ENCODE results near the gene FAM161B.
"Not testable (repeated sequence)": the region's sequence is repeated elsewhere in the genome, so short reads cannot be mapped to it uniquely, and the experiment has no call there.

Gene FAM161B

GRCh38 chr14:73943083-73943482, 6.8 kb downstream of the FAM161B start:
- DNase-seq (ENCODE audit: low read depth in 2 of 2), result no peak

DNA sequence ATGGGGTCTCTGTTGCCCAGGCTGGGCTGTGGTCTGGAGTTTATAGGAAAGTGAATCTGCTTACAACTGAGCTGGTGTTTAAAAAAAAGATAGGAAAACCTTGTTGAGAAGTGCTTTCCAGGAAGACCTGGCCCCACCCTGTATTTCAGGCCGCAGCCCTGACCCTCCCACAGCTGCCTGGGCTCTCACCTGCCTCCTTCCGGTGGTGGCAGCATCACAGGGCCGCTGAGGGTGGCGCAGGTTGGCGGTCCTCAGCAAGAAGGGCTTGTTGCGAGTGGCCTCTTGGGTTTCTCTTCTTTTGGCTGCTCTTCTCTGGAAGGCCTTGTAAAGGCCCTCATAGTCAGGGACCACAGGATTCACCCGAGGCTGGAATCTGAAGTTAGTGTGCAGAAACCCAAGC, 7.7 kb downstream of the FAM161B start:
- no peak for DNase-seq (ENCODE audit: low read depth in 2 of 2)

DNA sequence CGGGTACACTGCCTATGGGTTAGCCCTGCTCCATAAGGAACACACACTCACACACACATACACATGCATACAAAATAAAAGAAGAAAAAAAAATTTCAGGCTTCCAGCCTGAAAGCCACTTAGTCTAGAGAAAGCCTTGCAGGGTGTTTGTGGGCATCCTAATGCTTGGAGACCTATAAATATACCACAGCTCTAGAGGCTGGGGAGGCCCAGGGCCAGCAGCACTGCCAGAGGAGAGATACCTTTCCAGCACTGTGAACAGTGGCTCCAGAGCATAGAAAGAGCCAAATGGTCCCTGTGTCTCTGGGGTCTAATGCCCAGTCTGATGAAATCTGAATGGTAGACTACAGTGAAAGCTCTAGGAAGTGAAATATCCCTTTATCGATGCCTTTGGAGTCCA, 12.9 kb downstream of the FAM161B start:
- no peak for DNase-seq (ENCODE audit: low read depth in 2 of 2)

- no peak for DNase-seq (ENCODE audit: low read depth in 2 of 2)
These were observed 13.3 kb downstream of the FAM161B start for GRCh38 chr14:73936548-73936947.

DNA sequence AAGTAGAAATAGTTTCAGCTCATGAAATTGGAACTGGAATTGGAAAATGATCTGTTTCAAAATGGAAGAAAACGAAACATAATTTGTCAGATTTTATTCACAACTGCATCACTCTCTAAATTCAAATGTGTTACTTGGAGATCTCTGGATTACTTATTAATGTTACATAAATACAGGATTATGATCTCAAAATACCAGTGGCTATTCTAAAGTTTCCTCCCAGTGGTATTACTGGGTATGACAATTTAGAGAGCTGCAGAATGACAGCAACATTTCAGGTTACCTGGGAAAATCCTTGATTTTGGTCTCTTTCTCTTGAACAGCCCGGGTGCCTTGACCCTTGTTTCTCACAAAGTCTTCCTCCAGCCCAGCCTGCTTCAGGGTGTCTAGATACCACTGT, 14.2 kb downstream of the FAM161B start:
- no peak for DNase-seq (ENCODE audit: low read depth in 2 of 2)

DNA sequence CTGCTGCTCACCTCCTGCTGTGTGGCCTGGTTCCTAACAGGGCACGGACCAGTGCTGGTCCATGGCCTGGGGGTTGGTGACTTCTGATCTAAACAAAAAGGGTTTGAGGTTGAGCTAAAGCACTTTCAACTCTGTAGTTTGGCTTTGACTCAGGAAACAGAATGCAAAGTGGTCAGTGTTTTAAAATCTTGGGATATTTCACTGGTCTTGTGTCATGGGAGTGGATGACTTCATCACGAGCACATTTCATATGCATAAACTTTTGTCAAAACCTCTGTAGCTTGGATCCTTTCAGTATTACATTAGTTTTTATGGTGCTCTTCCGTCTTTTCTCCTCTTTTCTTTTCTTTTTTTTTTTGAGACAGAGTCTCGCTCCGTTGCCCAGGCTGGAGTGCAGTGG, 25.6 kb downstream of the FAM161B start:
- DNase-seq (ENCODE audit: low read depth in 2 of 2), result no peak

DNA sequence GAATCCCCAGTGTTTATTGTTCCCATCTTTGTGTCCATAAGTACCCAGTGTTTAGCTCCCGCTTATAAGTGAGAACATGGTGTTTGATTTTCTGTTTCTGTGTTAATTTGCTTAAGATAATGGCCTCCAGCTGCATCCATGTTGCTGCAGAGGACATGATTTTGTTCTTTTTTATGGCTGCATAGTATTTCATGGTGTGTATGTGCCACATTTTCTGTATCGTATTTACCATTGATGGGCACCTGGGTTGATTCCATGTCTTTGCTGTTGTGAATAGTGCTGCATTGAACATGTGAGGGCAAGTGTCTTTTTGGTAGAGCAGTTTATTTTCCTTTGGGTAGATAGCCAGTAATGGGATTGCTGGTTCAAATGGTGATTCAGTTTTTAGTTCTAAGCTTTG, 30.4 kb downstream of the FAM161B start:
- DNase-seq (ENCODE audit: low read depth in 2 of 2), result not testable (repeated sequence)

DNA sequence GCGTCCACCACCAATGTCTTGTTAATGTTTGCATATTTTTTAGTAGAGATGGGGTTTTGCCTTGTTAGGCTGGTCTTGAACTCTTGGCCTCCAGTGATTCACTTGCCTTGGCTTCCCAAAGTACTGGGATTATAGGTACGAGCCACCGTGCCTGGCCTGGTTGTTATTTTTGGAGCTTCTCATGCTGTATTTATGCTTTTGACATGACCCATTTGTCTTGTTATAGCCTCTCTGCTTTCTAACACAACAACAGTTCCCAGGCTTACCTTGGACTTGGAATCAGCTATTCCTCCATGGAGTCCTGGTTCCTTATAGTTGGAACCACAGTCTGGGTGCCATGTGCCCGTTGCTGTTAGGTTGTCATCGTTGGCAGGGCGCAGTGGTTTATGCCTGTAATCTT, 33.6 kb downstream of the FAM161B start:
- DNase-seq (ENCODE audit: low read depth in 2 of 2), result no peak

GRCh38 chr14:73913256-73913655, 36.6 kb downstream of the FAM161B start:
- DNase-seq (ENCODE audit: low read depth in 2 of 2), result no peak

GRCh38 chr14:73909681-73910080, 40.2 kb downstream of the FAM161B start:
- DNase-seq (ENCODE audit: low read depth in 2 of 2), result no peak

DNA sequence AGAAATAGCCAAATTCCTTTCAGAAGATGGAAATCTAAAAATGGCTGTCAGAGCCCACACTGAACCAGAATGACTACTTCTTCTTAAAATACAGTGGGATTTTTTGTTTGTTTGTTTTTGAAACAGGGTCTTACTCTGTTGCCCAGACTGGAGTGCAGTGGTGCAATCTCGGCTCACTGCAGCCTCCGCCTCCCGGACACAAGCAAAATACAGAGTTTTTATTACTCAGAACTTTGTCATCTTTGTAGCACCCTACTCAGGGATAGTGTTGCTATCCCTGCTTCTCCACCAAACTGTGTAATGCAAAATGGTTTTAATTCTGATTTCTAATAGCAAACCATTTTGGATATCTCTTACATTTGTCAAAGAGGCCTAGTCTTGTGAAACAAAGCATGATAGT, 46.9 kb downstream of the FAM161B start:
- DNase-seq (ENCODE audit: low read depth in 2 of 2), result no peak

GRCh38 chr14:73896521-73896920, 53.4 kb downstream of the FAM161B start:
- no peak for DNase-seq (ENCODE audit: low read depth in 2 of 2)

- no peak for DNase-seq (ENCODE audit: low read depth in 2 of 2)
These were observed 54.0 kb downstream of the FAM161B start for GRCh38 chr14:73895939-73896338.

DNA sequence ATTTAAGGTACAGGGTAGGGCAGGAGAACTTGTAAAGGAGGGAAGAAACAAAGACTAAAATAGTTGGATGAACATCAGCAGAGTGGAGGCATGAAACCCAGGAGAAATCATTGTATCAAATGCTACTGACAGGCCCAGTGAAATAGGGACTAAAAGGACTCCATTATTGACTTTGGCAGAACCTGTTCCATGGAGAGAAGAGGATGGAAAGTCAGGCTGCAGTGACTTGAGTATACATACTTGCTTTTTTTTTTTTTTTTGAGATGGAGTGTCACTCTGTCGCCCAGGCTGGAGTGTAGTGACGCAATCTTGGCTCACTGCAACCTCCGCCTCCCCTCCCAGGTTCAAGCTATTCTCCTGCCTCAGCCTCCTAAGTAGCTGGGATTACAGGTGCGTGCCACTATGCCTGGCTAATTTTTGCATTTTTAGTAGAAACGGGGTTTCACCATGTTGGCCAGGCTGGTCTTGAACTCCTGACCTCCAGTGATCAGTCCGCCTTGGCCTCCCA, 55.7 kb downstream of the FAM161B start:
- not testable (repeated sequence) for DNase-seq (ENCODE audit: low read depth in 2 of 2)

DNA sequence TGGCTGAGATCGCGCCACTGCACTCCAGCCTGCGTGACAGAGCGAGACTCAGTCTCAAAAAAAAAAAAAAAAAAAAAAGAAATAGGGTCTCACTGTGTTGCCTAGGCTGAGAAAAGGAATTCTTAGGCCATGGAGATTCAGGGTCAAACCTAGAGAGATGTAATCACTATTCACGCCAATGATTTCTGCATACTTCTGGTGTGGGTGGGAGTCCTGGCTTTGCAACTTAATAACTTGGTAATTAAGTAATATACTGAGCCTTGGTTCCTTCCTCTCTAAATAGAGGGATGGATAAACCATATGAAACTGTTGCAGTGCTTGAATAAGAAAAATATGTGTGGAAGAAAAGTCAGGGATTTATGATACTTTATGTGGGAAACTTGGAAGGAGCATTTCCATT, 60.5 kb downstream of the FAM161B start:
- no peak for DNase-seq (ENCODE audit: low read depth in 2 of 2)

GRCh38 chr14:73888971-73889370, 60.9 kb downstream of the FAM161B start:
- DNase-seq (ENCODE audit: low read depth in 2 of 2), result no peak

- no peak for DNase-seq (ENCODE audit: low read depth in 2 of 2)
These were observed 61.5 kb downstream of the FAM161B start for GRCh38 chr14:73888460-73888725.

DNA sequence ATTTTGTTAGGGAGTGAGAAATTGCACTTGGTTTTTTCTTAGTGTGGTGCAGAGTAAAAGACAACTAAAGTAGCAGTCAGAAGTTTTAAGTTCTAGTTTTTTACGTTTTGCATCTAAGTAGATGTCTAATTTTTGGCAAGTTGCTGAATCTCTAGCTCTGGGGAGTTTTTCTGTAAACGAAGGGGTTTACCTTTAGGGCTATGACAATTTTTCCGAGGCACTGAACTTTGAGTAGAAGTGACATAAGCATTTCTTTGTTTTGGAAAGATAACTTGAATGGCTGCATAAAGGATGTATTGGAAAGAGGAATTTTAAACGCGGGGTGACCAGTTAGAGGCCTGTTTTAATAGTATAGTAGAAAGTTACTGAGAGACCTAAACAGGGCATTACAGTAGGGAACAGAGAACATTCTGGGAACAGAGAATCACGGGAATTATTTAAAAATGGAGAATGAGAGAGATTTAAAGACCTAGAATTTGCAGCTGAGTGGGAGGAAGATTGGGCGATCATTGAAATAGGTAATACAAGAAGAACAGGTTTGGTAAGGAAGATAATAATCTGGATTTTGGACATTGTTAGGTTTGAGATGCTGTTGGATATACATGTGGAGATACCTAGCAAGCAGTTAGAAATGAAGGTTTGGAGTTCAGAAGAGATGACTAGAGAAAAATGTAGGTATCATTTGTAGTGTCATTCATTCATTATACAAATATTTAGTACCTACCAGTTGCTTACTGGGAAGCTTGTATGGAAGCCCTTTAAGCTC, 62.0 kb downstream of the FAM161B start:
- DNase-seq (ENCODE audit: low read depth in 2 of 2), result no peak

DNA sequence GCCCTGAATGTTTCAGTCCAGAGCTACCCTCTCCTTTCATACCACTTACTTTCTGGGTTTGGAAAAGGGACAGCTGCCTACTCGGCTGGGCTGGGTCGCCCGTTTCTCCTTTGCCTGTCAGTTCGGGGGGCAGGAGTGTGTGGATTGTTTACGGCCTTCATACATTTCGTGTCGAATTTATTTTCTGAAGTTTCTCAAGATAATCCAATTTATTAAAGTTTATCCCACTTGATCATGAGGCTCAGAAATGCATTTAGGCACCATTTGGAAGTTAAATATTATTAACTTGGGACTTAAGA, 62.6 kb downstream of the FAM161B start:
- DNase-seq (ENCODE audit: low read depth in 2 of 2), result no peak

- peak; percentile 87 to 94 for DNase-seq (ENCODE audit: low read depth in 2 of 2)
These were observed 63.2 kb downstream of the FAM161B start, which contains the start of gene ZNF410 for GRCh38 chr14:73886449-73887317. ZNF410 (plus strand) TSS chr14:73886859; CDS start chr14:73892176, 5,317 bp downstream.

GRCh38 chr14:73884438-73885190, 65.3 kb downstream of the FAM161B start:
- no peak for DNase-seq (ENCODE audit: low read depth in 2 of 2)
